ENCODE results near the gene HOMER1. TPM values are rescaled to one million over a fixed set of nuclear protein-coding genes. Genes with fewer than 3 reads are reported as not detected.

Gene HOMER1
- total RNA-seq, 2 donors from 2014 or later, result 2.1 to 15.8 TPM

DNA sequence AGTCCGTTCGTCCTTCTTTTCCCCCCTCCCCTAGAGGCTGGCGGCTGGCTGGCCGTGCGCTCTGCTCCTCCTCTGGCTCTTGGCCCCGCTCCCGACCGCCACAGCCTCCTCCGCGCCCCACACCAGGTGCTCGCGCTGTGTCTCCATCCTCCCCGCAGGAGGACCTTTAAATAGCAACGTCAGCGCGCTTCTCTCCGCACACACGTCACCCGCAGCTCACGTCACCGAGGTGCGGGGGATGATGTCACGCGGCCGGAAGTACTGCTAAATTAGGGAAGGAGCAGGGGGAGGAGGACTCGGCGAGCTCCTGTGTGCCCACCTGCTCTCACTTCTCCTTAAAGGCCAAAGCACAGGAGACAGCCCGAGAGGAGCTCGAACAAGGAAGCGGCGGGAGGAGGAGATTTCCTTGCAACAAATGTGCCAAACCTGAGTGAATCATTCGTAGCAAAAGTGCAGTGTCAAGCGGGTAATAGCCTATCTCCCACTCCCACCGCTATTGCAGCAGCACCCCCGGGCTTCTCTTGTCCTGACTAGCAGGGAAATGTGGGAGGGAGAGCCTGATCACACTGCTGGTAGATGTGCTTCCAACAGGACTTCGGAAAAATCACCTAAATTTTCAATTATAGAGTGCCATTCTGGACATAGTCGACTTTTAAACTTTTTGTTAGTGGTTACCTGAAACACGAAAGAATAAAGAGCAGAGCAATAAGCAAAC, 614 bp upstream of the HOMER1 start:
- WGBS, result under 1% methylated on average over 37 of the region's 38 CpGs
- DNase-seq (ENCODE audit: low spot score), result peak; percentile 90
- intact Hi-C loops (cut with DNase I), result loop anchor here (5.0 to 10.0 kb wide), 2 partner anchors 98 to 280 kb away; partner anchors contain the start of genes JMY and TENT2

DNA sequence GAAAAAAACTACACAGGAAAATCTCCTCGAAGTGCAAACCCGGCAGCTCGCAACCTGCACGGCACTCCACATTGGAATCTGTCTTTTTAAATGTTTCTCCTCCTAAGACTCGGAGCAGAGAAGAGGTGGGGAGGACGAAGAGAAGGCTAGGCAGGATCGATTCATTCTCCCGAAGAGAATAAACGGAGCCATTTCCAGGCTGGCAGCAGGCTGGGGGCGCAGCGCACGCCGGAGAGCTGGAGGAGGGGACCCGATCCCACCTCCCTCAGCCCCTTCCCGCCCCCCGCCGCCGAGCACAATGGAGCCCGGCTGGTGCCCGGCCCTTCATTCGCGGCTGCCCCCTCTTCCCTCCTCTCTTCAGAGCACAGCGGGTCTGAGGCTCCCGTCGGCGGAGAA, 628 bp downstream of the HOMER1 start:
- 1% methylated on average over 25 of the region's 26 CpGs for WGBS
- no peak for DNase-seq (ENCODE audit: low spot score)

More for the DNA sequence above, 614 bp upstream of the HOMER1 start:
- H3K36me3 ChIP-seq, result no peaks in the 10 kb centered on the region
- H3K27ac ChIP-seq, result peak overlapping the region; percentile 95 to 98
- peak overlapping the region; percentile 70 to 82 for H3K4me3 ChIP-seq
- no peaks in the 10 kb centered on the region for H3K4me1 ChIP-seq (replicated peaks)
- TF ChIP-seq POLR2AphosphoS5 (IDR thresholded peaks at IDR 0.05) (peak; percentile 97), POLR2A (IDR thresholded peaks at IDR 0.05) (peak; percentile 94)
- TF ChIP-seq, protein P1, sequence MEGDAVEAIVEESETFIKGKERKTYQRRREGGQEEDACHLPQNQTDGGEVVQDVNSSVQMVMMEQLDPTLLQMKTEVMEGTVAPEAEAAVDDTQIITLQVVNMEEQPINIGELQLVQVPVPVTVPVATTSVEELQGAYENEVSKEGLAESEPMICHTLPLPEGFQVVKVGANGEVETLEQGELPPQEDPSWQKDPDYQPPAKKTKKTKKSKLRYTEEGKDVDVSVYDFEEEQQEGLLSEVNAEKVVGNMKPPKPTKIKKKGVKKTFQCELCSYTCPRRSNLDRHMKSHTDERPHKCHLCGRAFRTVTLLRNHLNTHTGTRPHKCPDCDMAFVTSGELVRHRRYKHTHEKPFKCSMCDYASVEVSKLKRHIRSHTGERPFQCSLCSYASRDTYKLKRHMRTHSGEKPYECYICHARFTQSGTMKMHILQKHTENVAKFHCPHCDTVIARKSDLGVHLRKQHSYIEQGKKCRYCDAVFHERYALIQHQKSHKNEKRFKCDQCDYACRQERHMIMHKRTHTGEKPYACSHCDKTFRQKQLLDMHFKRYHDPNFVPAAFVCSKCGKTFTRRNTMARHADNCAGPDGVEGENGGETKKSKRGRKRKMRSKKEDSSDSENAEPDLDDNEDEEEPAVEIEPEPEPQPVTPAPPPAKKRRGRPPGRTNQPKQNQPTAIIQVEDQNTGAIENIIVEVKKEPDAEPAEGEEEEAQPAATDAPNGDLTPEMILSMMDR (IDR thresholded peaks at IDR 0.05), result peak in 2 of 4 experiments; percentile 12 to 29
- no peaks in the 10 kb centered on the region for H3K9me3 ChIP-seq
- no peaks in the 10 kb centered on the region for H3K27me3 ChIP-seq (replicated peaks; ENCODE audit: insufficient read depth)

DNA sequence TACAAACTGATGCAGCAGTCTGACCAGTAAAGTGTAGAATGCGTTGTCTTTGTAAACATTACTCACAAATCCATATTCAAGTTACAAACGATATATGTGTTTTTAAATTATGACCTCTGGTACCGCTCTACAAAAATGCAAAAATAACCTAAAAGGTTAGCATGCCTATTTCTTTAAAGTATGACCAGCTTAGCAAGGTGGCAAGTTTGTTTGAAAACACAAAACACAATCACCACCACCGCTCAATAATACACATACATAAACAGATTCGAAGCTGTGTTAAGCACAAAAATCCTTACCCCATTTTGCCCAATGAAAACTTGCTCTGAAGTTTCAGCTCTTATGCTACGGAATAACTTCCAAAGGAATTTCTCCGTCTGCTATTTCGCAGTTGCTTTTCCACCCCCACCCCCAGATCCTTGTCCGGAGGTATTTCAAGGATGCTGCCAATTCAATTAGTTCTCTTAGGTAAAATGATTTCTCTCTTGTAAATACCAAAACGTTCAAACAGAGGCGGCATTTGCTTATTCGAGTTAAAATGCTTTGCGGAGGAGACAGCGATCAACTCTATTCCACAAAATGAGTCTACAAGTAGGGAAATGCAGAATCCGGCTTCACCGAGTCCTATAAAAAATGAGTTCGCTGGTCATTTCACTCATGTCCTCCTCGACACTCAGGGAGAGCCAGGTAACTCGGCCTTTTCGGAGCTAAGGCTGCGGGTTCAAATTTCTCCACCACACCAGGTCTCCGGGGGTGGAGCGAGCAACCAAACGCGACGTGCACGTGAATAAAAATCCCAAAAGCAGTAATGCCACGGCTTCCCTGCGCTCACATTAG, 1.2 kb downstream of the HOMER1 start:
- 6% methylated on average over 29 of the region's 29 CpGs for WGBS
- Histone ChIP-seq H3K27ac (peak overlapping the region in 1 of 2 donors; percentile 95), H3K4me3 (peak overlapping the region; percentile 70 to 82), H3K36me3 (no peaks in the 10 kb centered on the region), H3K27me3 (replicated peaks; ENCODE audit: insufficient read depth) (no peaks in the 10 kb centered on the region), H3K9me3 (no peaks in the 10 kb centered on the region), H3K4me1 (replicated peaks) (no peaks in the 10 kb centered on the region)
- TF ChIP-seq, protein P1 (IDR thresholded peaks at IDR 0.05), result no peak
- TF ChIP-seq POLR2AphosphoS5 (IDR thresholded peaks at IDR 0.05) (no peak), POLR2A (IDR thresholded peaks at IDR 0.05) (no peak)
- intact Hi-C loops (cut with DNase I), result loop anchor here (5.0 to 10.0 kb wide), 2 partner anchors 100 to 278 kb away; partner anchors contain the start of genes JMY and TENT2
- DNase-seq (ENCODE audit: low spot score), result no peak

More for the DNA sequence above, 628 bp downstream of the HOMER1 start:
- H3K36me3 ChIP-seq, result no peaks in the 10 kb centered on the region
- no peaks in the 10 kb centered on the region for H3K27me3 ChIP-seq (replicated peaks; ENCODE audit: insufficient read depth)
- no peaks in the 10 kb centered on the region for H3K4me1 ChIP-seq (replicated peaks)
- intact Hi-C loops (cut with DNase I), result loop anchor here (5.0 to 10.0 kb wide), 2 partner anchors 99 to 279 kb away; partner anchors contain the start of genes JMY and TENT2
- peak overlapping the region; percentile 95 to 98 for H3K27ac ChIP-seq
- H3K4me3 ChIP-seq, result peak overlapping the region; percentile 70 to 82
- no peaks in the 10 kb centered on the region for H3K9me3 ChIP-seq
- TF ChIP-seq POLR2AphosphoS5 (IDR thresholded peaks at IDR 0.05), result no peak
- TF ChIP-seq, protein P1 (IDR thresholded peaks at IDR 0.05), result no peak
- TF ChIP-seq POLR2A (IDR thresholded peaks at IDR 0.05), result no peak

DNA sequence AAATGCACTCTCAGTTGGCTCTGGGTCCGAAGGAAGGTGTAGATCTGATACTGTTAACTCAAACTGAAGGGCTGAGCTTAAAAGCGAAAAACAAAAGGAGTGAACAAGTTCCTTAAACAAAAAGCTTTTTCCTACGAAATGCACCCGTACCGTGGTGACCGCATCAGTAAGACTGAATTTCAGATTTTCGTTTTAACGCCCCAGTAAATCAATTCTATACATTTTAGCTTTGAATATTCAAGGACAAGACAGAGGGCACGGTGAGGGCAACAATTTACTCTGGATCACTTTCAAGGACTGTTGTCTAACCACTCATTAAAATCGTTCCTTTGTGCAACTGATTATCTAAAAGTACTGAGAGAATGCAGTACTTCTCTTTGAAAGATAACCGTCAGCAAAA, 1.9 kb downstream of the HOMER1 start:
- 38% methylated on average over 11 of the region's 11 CpGs for WGBS
- H3K9me3 ChIP-seq, result no peaks in the 10 kb centered on the region
- H3K4me3 ChIP-seq, result no peak overlapping the region
- DNase-seq (ENCODE audit: low spot score), result no peak
- no peak overlapping the region for H3K27ac ChIP-seq
- H3K4me1 ChIP-seq (replicated peaks), result no peaks in the 10 kb centered on the region
- TF ChIP-seq POLR2AphosphoS5 (IDR thresholded peaks at IDR 0.05) (no peak), POLR2A (IDR thresholded peaks at IDR 0.05) (no peak)
- TF ChIP-seq, protein P1 (IDR thresholded peaks at IDR 0.05), result no peak
- H3K27me3 ChIP-seq (replicated peaks; ENCODE audit: insufficient read depth), result no peaks in the 10 kb centered on the region
- no peaks in the 10 kb centered on the region for H3K36me3 ChIP-seq
- intact Hi-C loops (cut with DNase I), result loop anchor here (5.0 to 10.0 kb wide), 2 partner anchors 100 to 277 kb away; partner anchors contain the start of genes JMY and TENT2
